HG03439 (cell line): ENCODE measurements around the gene ARF3.

Experiments used
- ATAC-seq: cut with Tn5 transposase; IDR thresholded peaks from one replicate; pipeline ENCODE4 v1.9.1; 2021; ENCODE audit warnings: mild to moderate bottlenecking, moderate library complexity; ENCODE audit not compliant: unreplicated experiment

The ARF3 gene

DNA sequence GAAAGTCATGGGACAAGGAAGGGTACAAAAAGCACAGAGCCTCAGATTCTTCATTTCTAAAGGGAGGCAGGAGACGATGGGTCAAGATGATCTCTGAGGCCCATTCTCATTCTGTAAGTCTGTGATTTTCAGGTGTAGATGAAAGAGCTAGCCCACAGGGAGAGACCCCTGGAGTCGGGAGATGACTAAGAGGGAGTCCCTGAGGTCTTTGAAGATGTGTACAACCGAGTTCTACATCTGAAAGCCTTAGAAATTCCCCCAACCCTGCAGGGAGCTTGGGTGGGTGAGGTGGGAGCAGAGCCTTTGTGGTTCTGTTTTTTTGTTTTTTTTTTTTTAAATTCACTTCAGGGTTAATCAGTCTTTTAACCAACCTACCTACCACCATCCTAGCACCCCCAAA is 11.2 kb upstream of the ARF3 start:
- no peak for ATAC-seq

DNA sequence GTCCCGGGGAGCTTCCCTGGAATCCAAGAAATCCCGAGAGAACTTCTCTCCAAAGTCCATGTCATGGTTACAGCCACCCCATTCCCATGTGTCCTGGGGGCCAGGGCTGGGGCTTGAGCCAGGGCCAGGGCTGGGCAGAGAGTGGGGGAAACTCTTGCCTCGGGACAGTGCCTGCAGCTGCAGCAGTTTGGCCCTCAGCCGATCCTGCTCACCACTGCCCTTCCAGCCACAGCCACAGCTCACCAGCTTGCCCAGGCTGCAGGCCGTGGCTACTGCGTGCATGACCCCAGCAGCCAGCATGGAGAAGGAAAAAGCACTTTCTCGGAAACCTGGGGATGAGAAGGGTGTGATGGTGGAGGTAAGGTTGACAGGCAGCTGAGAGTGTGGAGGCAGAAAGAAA is 10.7 kb upstream of the ARF3 start:
- no peak for ATAC-seq

DNA sequence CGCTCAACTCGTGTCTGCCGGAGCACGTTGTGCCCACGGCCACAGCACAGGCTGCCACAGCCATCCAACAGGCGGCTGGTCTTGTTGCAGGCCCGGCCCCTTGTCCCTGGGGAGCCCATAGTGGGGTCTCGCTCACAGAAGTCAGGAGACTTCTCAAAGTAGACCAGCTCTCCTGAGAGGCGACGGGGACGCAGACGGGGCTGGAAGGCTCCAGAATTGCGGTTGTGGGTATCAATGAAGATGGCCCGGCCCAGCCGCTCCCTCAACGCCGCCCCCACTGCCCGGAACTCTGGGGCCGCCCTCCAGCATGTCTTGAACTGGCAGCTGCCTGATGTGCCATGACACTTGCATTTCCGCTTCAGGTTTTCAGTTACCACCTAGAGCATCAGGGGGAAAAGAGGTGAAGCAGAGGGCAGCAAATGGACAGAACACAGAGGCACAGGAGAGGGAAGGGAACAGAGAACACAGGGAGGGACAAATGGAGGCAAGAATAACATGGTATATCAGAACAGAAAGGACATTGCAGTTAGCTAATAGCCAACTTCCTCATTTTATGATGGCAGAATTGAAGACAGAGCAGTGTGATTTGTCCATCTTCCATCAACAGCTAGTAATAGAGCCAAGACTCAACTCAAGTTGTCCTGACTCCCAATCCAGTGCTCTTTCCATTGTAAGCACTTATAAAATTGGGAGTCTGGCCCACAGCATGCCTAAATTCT is 9.0 kb upstream of the ARF3 start:
- no peak for ATAC-seq

DNA sequence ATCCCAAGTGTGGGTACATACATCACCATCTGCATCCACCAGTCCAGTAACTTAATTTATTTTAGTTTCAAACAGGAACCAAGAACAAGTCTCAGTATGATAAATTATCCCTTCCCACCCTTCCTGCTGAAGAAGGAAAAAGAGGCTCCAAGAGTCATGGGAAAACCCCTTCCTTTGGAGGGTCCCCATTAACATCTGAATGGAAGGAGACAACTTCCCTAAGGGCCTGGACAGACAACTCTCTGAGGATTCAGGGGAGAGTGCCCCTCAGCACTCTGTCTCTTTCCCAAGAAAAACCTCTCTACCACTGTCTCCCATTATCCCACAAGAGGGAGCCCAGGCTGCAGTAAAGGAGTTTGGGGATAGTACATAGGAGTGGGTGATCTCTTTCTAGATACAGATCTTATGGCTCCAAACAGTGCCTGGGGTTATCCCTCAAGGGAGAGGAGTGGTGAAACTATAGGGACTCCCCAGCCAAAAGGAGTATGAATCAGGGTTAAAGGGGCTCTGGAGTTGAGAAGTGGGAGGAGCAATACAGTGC is 8.1 kb upstream of the ARF3 start:
- ATAC-seq = no peak

DNA sequence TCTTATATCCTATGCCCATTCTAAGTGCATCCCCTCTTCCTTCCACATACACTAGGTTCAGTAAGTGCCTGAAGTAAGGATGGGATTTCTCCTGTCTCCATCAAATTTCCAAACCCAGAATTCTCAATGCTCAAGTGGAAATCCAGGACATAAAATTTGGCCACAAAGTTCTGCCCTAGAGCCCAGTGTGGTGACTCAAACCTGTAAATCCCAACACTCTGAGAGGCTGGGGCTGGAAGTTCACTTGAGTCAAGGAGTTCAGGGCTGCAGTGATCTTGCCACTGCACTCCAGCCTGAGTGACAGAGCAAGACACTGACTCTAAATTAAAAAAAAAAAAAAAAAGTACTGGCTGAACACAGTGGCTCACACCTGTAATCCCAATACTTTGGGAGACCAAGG is 4.5 kb upstream of the ARF3 start:
- ATAC-seq = no peak

DNA sequence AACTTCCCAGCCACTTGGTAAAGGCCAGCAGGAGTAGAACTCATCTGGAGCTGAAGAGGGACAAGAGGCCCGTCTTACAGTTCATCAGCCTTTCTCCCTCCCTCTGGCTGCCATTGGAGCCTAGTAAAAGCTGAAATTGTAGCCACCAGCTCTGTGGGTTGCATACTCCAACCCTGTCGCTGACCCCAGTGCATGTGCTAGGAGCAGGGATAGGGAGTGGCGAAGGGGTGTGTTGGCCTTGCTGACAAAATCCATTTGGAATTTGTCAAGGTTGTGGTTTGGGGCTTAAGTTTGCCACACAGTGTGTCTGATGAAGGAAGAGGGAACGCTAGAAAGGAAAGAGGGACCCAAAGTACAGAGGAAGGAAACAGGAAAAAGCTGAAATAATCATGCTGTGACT is 4.0 kb upstream of the ARF3 start:
- no peak for ATAC-seq

- ATAC-seq = no peak
Observed at GRCh38 chr12:48960834-48961233, 3.5 kb upstream of the ARF3 start.

DNA sequence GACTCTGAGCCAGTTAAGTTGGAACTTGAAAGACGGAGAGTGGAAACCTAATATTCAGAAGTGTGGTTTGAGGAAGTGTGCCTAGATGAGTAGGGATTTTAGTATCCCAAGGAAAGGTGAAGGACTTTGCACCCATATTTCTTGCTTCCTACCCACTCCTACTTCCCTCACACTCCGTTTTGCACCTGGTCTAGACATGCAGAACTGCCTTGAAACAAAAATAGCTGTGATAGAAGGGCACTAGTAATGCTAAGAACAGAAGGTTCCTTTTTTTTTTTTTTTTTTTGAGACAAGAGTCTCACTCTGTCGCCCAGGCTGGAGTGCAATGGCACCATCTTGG is 732 bp upstream of the ARF3 start:
- ATAC-seq = no peak

- no peak for ATAC-seq
Observed at GRCh38 chr12:48956279-48957140, 777 bp downstream of the ARF3 start.

GRCh38 chr12:48954841-48955501 is 2.3 kb downstream of the ARF3 start:
- ATAC-seq = no peak

DNA sequence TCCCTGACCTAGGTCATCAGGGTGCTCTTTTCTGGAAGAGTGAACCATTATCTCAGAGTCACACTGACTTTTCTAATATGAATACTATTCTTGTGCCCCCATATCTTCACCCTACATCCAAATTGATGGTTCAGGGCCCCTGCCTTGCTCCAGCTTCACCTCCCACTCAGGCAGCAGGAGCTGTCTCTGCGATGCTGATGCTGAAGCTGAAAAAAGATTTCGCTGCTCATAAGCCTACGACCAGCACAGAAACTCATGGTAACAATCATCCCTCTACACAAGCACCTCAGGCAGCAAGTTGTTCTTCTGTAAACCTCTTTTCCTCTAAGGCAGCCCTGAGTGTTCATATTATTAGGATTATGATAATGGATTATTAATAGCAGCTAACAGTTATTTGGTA is 3.2 kb downstream of the ARF3 start:
- no peak for ATAC-seq

GRCh38 chr12:48952691-48953090 is 4.6 kb downstream of the ARF3 start:
- ATAC-seq = no peak

DNA sequence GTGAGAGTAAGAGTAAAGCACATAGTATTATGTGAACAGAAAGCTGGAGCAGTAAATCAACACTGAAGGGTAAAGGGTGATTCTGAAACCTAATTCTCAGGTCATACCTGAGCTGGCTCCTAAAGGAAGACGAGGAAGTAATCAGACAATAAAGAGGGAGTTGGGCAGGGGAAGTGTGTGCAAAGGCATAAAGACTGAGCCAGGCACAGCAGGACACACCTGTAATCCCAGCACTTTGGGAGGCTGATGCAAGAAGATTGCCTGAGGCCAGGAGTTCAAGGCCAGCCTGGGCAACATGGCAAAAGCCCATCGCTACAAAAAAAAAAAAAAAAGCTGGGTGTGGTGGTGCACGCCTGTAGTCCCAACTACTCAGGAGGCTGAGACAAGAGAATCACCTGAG is 9.6 kb downstream of the ARF3 start:
- ATAC-seq = no peak

- ATAC-seq = no peak
Observed at GRCh38 chr12:48946943-48947342, 10.3 kb downstream of the ARF3 start.

DNA sequence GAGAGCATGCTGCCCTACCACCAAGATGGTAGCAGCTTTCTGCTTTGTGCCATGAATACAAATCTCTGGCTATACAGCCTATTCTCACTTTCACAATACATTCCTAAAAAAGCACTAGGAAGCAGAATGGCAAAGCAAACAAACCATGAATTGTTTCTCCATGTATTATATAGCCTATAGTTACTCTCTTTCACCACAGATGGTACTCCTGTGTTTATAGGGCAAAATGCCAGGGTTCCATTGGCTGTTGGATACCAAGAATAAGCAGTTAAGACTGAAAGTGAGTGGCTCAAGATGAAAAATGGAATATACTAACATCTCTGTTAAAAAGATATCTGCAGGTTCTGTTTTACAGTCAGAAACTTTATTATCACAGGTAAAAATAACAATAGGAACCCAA is 11.1 kb downstream of the ARF3 start:
- ATAC-seq = no peak

DNA sequence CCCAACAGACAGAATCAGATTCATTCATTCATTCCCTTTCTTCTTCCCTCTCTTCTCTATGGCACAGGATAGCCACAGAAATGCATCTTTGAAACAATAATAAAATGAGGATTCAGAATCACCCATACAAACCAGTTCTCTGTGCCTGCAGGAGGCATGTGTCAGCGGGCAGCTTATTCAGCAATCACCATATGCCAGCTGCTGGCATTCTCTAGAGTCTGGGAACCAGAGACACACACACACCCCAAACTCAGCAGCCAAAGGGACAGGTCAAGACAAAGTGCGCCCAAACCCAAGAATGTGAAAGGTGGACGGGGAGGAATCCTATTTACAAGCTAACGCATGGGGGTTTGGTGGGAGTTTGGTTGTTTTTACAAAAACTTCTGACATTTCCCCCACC is 14.1 kb downstream of the ARF3 start:
- no peak for ATAC-seq

- ATAC-seq = no peak
Observed at GRCh38 chr12:48940181-48940580, 17.1 kb downstream of the ARF3 start.

DNA sequence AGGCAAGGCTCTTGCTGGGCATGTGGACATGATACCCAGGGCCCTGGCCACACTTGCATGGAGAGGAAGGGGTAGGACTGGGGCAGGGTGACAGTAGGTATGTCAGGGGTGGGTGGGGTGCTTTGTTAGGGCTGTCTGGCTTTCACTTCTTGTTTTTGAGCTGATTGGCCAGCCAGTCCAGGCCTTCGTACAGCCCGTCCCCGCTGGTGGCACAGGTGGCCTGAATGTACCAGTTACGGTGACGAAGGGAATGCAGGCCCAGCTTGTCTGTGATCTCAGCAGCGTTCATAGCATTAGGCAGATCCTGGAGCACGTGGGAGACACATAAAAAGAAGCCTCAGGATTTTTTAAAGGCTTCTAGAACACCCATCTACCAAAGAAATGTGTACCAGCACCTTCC is 18.5 kb downstream of the ARF3 start:
- ATAC-seq = no peak

- no peak for ATAC-seq
Observed at GRCh38 chr12:48937170-48937569, 20.1 kb downstream of the ARF3 start.

GRCh38 chr12:48936379-48936979 is 20.8 kb downstream of the ARF3 start:
- ATAC-seq = no peak

GRCh38 chr12:48934312-48934706 is 23.0 kb downstream of the ARF3 start:
- ATAC-seq = no peak
